Epithelial cell of esophagus (primary cell): ENCODE data around the gene HECTD4.
"Not testable (repeated sequence)": the region's sequence is repeated elsewhere in the genome, so short reads cannot be mapped to it uniquely, and the experiment has no call there.

ENCODE experiments used
- DNase-seq: peaks from one replicate; pipeline ENCODE4 v3.0.0; 2010; ENCODE audit warnings: low read depth
- H3K4me3 ChIP-seq: 2 replicates; pipeline ENCODE4 v1.5.1; 2011; ENCODE audit warnings: mild to moderate bottlenecking, low read length, control low read depth
- TF ChIP-seq, protein P1 (sequence below): IDR thresholded peaks from 2 replicates; pipeline ENCODE4 v1.5.1; 2011; ENCODE audit warnings: low read depth, mild to moderate bottlenecking, low read length, control low read depth, inconsistent platforms; ENCODE audit not compliant: insufficient read depth; ENCODE audit errors: missing control alignments

The HECTD4 gene

DNA sequence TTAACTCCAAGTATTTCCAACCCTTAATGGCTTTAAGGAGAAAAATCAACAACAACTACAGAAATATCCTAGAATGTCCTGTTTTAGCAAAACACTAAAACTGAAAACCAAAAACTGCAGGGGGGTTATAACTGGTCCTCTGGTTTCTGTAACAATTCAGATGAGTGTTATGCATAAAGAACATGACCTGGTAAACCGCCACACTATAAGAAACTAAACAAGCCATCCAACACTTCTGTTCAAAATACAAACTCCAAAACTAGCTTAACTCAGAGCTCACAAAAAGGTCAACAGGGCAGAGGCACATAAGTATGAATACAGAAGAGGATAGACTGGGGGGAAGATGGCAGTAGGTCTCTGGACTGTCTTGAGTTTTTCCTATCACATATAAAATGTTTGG, 38.0 kb downstream of the HECTD4 start:
- no peak for DNase-seq
- TF ChIP-seq, protein P1, sequence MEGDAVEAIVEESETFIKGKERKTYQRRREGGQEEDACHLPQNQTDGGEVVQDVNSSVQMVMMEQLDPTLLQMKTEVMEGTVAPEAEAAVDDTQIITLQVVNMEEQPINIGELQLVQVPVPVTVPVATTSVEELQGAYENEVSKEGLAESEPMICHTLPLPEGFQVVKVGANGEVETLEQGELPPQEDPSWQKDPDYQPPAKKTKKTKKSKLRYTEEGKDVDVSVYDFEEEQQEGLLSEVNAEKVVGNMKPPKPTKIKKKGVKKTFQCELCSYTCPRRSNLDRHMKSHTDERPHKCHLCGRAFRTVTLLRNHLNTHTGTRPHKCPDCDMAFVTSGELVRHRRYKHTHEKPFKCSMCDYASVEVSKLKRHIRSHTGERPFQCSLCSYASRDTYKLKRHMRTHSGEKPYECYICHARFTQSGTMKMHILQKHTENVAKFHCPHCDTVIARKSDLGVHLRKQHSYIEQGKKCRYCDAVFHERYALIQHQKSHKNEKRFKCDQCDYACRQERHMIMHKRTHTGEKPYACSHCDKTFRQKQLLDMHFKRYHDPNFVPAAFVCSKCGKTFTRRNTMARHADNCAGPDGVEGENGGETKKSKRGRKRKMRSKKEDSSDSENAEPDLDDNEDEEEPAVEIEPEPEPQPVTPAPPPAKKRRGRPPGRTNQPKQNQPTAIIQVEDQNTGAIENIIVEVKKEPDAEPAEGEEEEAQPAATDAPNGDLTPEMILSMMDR: no peak
- no peak overlapping the region for H3K4me3 ChIP-seq

DNA sequence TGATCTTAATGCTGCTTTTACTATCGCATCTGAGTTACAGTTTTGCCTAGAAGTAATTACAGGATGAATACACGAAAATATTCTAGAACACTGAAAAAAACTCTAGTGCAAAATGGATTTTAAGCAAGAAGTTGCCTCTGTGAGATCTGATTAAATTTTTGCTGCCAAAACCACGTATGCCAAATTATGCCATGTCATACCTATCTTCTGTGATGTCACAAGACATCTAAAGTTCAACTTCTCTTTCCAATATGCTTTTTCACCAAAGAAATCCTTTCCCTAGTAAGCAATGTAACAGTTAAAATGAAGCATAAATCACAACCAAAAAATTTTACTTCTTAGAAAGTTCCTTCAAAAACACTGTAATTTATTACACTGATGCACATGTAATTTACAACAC, 39.6 kb downstream of the HECTD4 start:
- TF ChIP-seq, protein P1: no peak
- DNase-seq: no peak
- H3K4me3 ChIP-seq: no peak overlapping the region

DNA sequence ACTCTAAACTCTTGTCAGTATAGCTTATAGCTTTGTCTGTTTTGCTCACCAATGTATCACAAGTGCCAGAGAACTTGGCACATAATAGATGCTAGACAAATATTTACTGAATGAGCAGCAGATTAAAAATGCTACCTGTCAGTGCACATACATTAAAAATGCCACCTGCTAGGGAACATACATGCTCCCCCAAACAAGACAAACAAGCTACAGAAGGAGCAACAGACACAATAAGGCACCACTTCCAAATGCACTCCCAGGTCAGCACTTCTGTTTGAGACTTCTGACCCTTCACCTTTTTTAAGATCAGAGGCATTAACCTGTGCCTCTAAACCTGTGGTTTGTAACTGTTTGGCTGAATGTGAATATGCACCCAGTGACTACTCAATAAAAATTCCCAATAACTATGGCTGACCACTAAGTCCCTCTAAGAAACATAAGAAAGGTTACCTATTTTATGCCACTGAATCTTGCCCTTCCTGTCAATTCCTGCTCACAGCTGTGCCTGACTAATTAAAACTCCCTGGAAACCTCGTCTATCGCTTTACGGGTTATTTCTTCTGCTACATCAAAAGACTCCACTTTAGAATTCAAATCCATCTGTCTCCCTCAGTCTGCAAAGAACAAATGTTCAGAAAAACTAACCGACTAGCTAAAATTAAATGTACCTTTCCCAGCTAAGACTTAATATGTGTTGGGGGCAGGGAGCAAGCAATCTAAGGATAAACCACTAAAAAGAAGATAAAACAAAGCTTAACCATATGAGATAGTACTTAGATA, 41.0 kb downstream of the HECTD4 start:
- peak; percentile 41 for DNase-seq

DNA sequence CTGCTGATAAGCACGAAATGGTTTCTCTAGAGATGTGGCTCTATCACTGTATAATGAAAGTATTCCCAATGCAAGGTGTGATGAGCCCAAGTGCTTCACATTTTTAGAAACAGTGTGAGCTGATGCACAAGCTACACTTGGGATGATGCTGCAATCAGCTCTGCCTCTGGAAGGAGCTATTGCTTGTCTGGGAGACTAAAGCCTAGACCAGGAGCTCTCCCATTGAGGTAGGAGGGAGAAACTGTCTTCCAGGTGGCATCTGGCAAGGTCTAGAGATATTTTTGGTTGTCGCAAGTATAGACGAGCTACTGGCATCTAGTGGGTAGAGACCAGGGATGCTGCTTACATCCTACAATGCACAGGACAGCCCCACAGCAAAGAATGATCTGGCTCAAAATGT, 42.0 kb downstream of the HECTD4 start:
- TF ChIP-seq, protein P1: no peak
- H3K4me3 ChIP-seq: no peak overlapping the region
- no peak for DNase-seq

More for the DNA sequence above, 41.0 kb downstream of the HECTD4 start:
- no peak overlapping the region for H3K4me3 ChIP-seq
- TF ChIP-seq, protein P1: no peak

DNA sequence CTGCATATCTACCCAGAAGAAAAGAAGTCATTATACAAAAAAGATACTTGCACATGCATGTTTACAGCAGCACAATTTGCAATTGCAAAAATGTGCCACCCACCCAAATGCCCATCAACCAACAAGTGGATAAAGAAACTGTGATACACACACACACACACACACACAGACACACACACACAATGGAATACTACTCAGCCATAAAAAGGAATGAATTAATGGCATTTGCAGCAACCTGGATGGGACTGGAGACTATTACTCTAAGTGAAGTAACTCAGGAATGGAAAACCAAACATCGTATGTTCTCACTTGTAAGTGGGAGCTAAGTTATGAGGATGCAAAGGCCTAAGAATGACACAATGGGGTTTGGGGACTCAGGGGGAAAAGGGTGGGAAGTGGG, 47.2 kb downstream of the HECTD4 start:
- not testable (repeated sequence) for H3K4me3 ChIP-seq, DNase-seq

DNA sequence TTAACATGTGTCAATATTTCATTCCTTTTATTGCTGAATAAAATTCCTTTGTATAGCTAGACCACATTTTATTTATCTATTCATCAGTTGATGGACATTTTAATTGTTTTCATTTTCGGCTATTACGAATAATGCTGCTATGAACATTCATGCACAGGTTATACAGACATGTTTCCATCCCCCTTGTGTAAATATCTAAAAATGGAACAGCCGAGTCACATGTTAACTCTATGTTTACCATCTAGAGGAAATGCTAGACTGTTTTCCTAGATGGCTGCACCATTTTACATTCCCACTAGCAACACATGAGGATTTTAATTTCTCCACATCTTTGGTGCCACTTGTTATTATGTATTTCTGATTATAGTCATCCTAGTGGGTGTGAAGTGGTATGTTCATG, 49.2 kb downstream of the HECTD4 start:
- no peak overlapping the region for H3K4me3 ChIP-seq
- TF ChIP-seq, protein P1: no peak
- no peak for DNase-seq

DNA sequence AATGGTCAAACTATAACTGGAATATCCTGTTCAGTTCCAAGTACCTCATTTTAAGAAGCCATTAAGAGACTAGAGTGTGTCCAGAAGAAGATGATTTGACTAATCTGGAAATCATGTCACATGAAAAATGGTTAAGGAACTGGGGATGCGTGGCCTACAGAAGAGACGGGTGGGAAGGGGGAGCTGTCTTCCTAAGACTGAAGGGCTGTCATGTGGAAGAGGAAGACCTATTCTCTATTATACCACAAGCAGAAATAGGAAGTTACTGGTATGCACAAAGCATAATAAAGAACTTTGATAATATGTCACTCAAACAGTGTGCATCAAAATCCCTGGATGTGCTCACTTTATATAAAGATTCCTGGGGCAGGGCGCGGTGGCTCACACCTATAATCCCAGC, 50.3 kb downstream of the HECTD4 start:
- TF ChIP-seq, protein P1: no peak
- DNase-seq: no peak
- no peak overlapping the region for H3K4me3 ChIP-seq
